T47D (cell line): ENCODE results near the gene PKP4.
A peak's percentile ranks its signal among the peaks of the same experiment; 100 is the strongest.

Experiments used
- DNase-seq, 2 experiments: peaks; one replicate each; pipeline versions ENCODE4 v3.0.0 to v3.0.0-alpha.2; 2011 to 2012; ENCODE audit warnings: low read depth in 1 of 2, low spot score in 1 of 2
- JUND ChIP-seq: IDR thresholded peaks from 2 replicates; pipeline ENCODE4 v1.6.1; 2012; ENCODE audit warnings: low read depth
- in situ Hi-C: cut with HindIII; loops from 2 replicates; pipeline ENCODE4 v1.10.0; 2016; ENCODE audit warnings: low sequenced_read_pairs, low pct_unique_long_range_greater_than_20kb

Gene PKP4

DNA sequence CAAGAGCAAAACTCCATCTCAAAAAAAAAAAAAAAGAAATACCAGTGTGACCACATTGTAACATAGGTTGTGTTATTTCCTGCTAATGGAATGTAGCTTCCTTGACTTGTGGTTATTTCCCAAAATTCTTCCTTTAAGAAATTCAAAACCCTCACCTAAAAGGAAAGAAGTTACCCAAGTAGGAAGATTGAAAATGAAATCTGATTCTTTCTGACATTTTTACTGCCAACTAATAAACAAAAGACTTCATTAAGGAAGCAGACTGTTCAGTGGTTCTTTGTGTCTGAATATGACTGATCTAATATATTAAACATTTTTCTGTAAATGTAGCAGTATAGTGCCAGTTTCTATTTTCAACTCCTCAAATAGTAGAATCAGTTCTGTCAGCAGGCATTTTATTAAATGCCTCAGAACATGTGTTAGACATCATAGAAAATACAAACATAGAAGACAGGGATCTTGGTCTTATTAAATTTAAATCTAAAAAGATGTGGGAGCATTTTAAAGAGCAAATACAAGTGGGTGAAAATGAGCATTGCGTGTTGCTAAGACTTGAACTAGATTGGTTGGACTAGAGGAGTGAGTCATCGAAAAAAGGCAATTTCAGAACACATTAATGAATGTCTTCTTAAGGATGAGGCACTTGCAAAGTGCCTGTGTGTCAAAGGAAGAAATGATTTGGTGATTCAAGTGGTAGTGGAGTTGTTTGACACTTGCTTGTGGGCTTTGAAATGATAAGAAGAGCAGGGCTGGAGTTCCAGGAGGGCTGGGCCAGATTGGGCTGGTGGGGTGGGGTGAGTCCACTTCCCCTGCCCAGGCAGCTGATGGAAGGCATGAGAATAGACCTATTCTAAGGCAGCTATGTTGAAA, 53.4 kb downstream of the PKP4 start:
- DNase-seq = peak in 1 of 2 experiments; percentile 43
- in situ Hi-C loops = no loop called here
- no peak for TF ChIP-seq JUND

GRCh38 chr2:158510887-158511286, 54.1 kb downstream of the PKP4 start:
- TF ChIP-seq JUND = no peak
- in situ Hi-C loops = no loop called here
- DNase-seq = no peak

DNA sequence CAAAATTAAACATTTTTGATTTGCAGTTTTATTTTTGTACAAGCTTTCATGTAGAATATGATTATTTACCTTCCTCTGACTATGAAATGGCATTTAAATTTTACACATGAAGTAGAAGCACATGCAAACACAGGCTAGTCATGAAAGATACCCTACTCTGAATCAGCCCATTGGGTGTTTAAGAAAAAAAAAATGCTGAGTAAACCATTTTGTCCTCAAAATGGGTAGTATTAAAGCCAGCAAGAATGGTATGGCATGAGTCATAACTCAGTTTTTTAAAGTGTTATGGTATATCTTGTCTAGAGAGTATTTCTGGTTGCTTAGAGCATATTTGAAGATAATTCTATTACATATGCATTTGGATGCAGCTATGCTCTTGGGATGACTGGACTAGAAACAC, 55.0 kb downstream of the PKP4 start:
- in situ Hi-C loops = no loop called here
- no peak for DNase-seq
- no peak for TF ChIP-seq JUND

- TF ChIP-seq JUND = no peak
- DNase-seq = no peak
- in situ Hi-C loops = no loop called here
These were observed 55.6 kb downstream of the PKP4 start for GRCh38 chr2:158512323-158512722.

DNA sequence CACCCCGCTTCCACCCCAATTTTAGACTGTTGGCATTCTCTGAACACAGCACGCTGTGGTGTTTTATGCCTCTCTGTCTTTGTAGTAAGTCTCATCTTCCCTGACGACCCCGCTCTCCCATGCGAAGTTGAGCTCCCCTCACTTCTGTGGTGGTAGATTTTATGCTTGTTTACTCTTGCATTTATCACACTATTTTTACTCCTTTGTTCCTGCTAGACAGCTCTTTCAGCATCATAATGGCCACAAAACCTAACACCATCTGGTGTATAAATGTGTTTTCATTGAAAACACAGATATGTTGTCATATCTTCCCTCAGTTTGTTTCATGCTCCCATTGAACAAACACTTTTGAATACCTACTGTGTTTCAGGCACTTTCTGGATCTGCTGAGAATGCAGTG, 57.1 kb downstream of the PKP4 start:
- DNase-seq = no peak
- TF ChIP-seq JUND = no peak
- in situ Hi-C loops = no loop called here

DNA sequence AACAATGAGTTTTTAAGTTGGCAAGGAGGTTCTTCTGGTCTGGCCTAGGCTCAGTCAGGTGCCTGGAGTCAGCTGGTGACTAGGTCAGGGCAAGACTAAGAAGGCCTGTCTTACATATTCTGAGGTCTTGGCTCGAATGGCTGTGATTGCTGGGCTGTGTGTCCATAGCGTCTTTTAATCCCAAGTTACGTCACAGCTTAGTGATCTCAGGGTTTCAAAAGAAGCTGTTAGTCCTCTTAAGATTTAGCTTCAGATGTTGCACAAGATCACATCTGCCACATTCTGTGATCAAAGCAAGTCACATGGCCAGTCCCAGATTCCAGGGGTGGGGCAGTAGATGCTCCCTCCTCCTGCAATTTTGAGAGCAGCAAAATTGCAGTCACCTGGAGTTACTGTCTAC, 61.3 kb downstream of the PKP4 start:
- DNase-seq = no peak
- TF ChIP-seq JUND = no peak
- in situ Hi-C loops = no loop called here

- DNase-seq = no peak
- in situ Hi-C loops = no loop called here
- TF ChIP-seq JUND = no peak
These were observed 62.7 kb downstream of the PKP4 start for GRCh38 chr2:158519481-158519880.

DNA sequence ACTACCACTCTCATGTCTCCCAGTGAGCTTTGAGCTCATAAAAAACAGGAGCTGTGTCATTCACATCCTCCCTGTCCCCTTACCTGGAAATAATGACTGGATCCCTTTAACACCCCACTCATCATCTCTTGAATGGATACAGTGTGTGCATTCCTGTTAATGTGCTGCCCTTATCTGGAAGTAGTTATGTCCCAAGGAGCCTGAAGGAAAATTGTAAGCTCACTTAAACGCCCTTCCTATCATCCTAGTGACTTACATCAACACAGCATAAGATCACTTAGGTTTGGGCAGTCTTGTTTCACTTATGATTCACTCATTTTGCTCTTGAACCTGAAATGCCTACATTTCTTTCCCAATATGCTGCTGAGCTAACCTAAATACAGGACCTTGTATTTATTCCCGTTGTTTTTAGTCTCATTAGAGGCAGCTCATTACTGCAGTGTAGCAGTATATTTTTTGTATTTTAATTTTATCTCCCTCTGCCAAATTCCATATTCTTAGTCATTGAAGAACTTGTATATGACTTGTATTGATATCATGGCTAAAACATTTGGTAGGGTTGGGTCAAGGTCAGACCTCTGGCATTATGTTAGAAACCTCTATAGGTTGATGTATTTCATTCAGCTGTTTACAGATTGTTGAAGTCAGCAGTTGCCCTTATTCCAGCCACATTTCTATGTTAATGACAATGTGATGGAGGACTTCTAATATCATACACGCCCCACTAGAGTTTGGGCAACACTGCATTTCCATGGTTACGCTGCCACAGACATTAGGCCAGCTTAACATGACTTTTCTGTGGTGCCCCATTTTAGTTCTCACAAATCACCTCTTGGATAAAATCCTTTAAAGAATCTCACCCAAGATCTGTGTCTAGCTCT, 72.9 kb downstream of the PKP4 start:
- no peak for TF ChIP-seq JUND
- DNase-seq = no peak
- in situ Hi-C loops = no loop called here

GRCh38 chr2:158530829-158531228, 74.1 kb downstream of the PKP4 start:
- DNase-seq = no peak
- in situ Hi-C loops = no loop called here

DNA sequence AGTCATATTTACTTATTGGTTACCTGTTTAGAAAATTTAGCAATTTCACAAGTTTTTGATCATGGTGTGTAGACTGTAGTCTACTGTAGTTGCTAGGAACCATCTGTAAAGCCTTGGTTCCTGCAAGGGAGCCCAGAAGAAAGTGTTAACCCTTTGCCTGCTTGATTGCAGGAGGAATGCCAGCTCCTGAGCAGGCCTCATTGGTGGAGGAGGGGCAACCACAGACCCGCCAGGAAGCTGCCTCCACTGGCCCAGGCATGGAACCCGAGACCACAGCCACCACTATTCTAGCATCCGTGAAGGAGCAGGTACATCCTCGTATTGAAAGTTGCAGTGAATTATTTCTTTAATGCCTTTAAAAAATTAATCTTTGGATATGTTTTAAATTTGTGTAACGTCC, 76.3 kb downstream of the PKP4 start:
- DNase-seq = no peak
- TF ChIP-seq JUND = no peak
- in situ Hi-C loops = no loop called here

More at GRCh38 chr2:158530829-158531228, 74.1 kb downstream of the PKP4 start:
- no peak for TF ChIP-seq JUND

- in situ Hi-C loops = no loop called here
These were observed 82.6 kb downstream of the PKP4 start for GRCh38 chr2:158539176-158540005.

DNA sequence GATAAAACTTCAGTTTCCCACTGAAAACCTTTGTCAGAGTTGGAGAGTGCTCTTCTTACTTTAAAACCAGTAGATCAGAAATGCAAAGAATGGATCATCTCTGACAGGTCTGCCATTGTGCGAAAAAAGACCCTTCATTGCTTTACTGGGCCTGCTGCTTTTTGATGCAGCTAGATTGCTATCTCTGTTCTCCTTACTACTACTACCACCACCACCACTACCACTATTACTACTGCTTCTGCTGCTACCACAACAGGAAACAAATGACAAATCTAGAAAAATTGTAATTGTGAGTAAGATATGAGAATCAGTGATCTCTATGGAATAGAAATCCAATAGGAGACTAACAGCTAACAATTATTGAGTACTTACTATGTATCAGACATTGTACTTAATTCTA, 85.8 kb downstream of the PKP4 start:
- DNase-seq = no peak
- TF ChIP-seq JUND = no peak
- in situ Hi-C loops = no loop called here

More at GRCh38 chr2:158539176-158540005, 82.6 kb downstream of the PKP4 start:
- peak in 1 of 2 experiments; percentile 44 for DNase-seq
- TF ChIP-seq JUND = no peak
